ENCODE measurements around the gene CHSY3.

DNA sequence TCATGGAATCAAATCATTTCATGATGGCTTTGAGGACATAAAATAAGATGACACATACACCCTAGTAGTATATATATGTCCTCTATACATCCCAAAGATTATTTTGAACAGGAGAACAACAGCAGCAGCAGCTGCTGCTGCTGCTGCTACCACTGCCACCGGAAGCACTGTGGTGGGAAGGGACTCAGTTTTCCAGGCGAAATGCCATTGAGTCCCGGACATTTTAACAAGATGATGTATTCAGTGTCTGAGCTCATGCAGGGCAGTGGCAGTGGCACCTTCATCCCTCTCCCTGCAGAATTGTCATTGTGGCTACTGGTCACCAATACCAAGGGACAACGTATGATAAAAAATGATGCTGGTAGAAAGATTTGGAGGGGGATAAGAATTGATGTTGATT is 151.3 kb downstream of the CHSY3 start:
- TF ChIP-seq, protein P1, sequence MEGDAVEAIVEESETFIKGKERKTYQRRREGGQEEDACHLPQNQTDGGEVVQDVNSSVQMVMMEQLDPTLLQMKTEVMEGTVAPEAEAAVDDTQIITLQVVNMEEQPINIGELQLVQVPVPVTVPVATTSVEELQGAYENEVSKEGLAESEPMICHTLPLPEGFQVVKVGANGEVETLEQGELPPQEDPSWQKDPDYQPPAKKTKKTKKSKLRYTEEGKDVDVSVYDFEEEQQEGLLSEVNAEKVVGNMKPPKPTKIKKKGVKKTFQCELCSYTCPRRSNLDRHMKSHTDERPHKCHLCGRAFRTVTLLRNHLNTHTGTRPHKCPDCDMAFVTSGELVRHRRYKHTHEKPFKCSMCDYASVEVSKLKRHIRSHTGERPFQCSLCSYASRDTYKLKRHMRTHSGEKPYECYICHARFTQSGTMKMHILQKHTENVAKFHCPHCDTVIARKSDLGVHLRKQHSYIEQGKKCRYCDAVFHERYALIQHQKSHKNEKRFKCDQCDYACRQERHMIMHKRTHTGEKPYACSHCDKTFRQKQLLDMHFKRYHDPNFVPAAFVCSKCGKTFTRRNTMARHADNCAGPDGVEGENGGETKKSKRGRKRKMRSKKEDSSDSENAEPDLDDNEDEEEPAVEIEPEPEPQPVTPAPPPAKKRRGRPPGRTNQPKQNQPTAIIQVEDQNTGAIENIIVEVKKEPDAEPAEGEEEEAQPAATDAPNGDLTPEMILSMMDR (conservative IDR thresholded peaks at IDR 0.05; ENCODE audit: low read depth in 2 of 2) = no peak
- TF ChIP-seq EZH2 (IDR thresholded peaks at IDR 0.05; ENCODE audit: low read depth, unreplicated experiment) (no peak), JUNB (IDR thresholded peaks at IDR 0.05; ENCODE audit: unreplicated experiment) (no peak), ZNF331 (CRISPR knock-in tag; IDR thresholded peaks at IDR 0.05; ENCODE audit: low read depth) (no peak), CREB1 (CRISPR knock-in tag; IDR thresholded peaks at IDR 0.05; ENCODE audit: low read depth) (no peak), ZNF114 (CRISPR knock-in tag; IDR thresholded peaks at IDR 0.05) (no peak), POLR2AphosphoS5 (IDR thresholded peaks at IDR 0.05; ENCODE audit: low read depth) (no peak)
- TF ChIP-seq, protein P2, sequence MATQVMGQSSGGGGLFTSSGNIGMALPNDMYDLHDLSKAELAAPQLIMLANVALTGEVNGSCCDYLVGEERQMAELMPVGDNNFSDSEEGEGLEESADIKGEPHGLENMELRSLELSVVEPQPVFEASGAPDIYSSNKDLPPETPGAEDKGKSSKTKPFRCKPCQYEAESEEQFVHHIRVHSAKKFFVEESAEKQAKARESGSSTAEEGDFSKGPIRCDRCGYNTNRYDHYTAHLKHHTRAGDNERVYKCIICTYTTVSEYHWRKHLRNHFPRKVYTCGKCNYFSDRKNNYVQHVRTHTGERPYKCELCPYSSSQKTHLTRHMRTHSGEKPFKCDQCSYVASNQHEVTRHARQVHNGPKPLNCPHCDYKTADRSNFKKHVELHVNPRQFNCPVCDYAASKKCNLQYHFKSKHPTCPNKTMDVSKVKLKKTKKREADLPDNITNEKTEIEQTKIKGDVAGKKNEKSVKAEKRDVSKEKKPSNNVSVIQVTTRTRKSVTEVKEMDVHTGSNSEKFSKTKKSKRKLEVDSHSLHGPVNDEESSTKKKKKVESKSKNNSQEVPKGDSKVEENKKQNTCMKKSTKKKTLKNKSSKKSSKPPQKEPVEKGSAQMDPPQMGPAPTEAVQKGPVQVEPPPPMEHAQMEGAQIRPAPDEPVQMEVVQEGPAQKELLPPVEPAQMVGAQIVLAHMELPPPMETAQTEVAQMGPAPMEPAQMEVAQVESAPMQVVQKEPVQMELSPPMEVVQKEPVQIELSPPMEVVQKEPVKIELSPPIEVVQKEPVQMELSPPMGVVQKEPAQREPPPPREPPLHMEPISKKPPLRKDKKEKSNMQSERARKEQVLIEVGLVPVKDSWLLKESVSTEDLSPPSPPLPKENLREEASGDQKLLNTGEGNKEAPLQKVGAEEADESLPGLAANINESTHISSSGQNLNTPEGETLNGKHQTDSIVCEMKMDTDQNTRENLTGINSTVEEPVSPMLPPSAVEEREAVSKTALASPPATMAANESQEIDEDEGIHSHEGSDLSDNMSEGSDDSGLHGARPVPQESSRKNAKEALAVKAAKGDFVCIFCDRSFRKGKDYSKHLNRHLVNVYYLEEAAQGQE (IDR thresholded peaks at IDR 0.05; ENCODE audit: unreplicated experiment) = no peak

Data from GM23338 (cell line).